HS-5 (cell line): Measurements from ENCODE around the gene OPA3.

Experiments
- DNase-seq: peaks from one replicate; pipeline ENCODE4 v3.0.0-alpha.2; 2012; ENCODE audit warnings: low read depth

Gene OPA3

GRCh38 chr19:45478454-45479238, 106.0 kb downstream of the OPA3 start:
- peak; percentile 91 for DNase-seq

GRCh38 chr19:45477713-45478453, 106.7 kb downstream of the OPA3 start:
- DNase-seq: peak; percentile 78
